C4-2B (cell line): ENCODE measurements around the gene SLC9C2.
"Not testable (repeated sequence)": the region's sequence is repeated elsewhere in the genome, so short reads cannot be mapped to it uniquely, and the experiment has no call there.

Experiments
- H3K27ac ChIP-seq: fragments of 450-650 bp; 2 replicates; pipeline ENCODE4 v1.5.1; 2017
- ZFX ChIP-seq: fragments of 450-650 bp; IDR thresholded peaks from 2 replicates; pipeline ENCODE4 v1.6.1; 2017
- TF ChIP-seq, protein P1 (sequence below): fragments of 450-650 bp; conservative IDR thresholded peaks from 2 replicates; pipeline ENCODE4 v1.5.1; 2017; ENCODE audit warnings: mild to moderate bottlenecking

The SLC9C2 gene

DNA sequence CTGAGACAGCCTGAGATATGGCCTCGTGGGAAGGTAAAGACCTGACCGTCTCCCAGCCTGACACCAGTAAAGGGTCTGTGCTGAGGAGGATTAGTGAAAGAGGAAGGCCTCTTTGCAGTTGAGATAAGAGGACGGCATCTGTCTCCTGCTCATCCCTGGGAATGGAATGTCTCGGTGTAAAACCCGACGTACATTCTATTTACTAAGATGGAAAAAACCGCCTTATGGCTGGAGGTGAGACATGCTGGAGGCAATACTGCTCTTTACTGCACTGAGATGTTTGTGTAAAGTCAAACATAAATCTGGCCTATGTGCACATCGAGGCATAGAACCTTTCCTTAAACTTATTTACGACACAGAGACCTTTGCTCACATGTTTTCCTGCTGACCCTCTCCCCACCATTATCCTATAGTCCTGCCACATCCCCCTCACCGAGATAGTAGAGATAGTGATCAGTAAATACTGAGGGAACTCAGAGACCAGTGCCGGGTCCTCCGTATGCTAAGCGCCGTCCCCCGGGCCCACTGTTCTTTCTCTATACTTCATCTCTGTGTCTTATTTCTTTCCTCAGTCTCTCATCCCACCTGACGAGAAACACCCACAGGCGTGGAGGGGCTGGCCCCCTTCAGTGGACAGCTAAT, 128.0 kb downstream of the SLC9C2 start:
- TF ChIP-seq ZFX: peak; percentile 26; the same call in 1 of the 2 replicates
- H3K27ac ChIP-seq: peak overlapping the region; percentile 100

DNA sequence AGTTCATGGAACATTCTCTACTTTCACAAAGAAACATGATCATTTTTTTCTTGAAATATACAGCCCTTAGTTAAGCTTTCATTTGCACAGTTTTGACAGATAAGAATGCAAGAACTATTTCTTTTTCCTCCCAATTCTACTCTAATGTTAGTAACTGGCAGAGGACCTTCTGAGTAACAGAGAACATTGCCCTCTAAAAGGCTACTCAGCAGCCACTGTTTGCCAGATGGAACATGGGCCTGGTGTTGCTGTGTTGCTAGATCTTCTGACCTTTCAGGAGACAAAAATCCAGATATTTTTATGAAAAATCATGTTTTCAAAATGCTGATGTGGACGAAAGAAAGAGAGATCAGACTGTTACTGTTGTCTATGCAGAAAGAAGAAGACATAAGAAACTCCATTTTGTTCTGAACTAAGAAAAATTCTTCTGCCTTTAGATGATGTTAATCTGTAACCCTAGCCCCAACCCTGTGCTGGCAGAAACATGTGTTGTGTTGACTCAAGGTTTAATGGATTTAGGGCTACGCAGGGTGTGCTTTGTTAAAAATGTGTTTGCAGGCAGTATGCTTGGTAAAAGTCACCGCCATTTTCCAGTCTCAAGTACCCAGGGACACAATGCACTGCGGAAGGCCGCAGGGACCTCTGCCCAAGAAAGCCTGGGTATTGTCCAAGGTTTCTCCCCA, 128.6 kb downstream of the SLC9C2 start:
- peak overlapping the region; percentile 100 for H3K27ac ChIP-seq
- no peak for TF ChIP-seq ZFX
- TF ChIP-seq, protein P1, sequence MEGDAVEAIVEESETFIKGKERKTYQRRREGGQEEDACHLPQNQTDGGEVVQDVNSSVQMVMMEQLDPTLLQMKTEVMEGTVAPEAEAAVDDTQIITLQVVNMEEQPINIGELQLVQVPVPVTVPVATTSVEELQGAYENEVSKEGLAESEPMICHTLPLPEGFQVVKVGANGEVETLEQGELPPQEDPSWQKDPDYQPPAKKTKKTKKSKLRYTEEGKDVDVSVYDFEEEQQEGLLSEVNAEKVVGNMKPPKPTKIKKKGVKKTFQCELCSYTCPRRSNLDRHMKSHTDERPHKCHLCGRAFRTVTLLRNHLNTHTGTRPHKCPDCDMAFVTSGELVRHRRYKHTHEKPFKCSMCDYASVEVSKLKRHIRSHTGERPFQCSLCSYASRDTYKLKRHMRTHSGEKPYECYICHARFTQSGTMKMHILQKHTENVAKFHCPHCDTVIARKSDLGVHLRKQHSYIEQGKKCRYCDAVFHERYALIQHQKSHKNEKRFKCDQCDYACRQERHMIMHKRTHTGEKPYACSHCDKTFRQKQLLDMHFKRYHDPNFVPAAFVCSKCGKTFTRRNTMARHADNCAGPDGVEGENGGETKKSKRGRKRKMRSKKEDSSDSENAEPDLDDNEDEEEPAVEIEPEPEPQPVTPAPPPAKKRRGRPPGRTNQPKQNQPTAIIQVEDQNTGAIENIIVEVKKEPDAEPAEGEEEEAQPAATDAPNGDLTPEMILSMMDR: no peak

DNA sequence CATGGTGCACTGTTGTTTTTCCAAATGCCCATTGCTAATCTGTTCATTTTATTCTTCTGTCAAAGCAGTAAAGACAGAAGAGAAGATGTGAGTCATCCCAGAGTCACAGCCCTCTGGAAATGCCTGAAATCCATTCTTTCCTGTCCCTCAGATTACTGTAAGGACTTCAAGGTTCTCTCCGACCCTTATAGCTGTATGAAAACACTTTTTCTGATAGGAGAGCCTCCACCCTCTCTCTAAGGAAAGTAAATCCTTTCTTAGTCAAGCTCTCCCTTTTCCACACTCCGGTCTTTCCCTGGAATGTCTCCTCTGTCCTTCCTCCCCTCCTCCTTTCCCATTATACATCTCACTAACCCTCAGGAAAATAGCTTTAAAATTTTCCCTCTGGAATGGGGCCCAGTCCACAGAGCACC, 129.3 kb downstream of the SLC9C2 start:
- H3K27ac ChIP-seq: peak overlapping the region; percentile 100; the same call in 1 of the 2 replicates
- TF ChIP-seq, protein P1: no peak
- no peak for TF ChIP-seq ZFX

DNA sequence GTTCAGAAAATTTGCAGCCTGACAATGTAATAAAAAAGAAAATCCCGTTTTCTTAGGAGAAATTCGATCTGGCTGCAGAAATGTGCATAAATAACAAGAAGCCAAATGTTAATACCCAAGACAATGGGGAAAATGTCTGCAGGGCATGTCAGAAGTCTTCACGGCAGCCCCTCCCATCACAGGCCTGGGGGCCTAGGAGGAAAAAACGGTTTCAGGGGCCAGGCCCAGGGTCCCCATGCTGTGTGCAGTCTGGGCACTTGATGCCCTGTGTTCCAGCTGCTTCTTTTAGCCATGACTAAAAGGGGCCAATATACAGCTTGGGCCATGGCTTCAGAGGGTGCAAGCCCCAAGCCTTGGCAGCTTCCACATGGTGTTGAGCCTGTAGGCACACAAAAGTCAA, 132.3 kb downstream of the SLC9C2 start:
- TF ChIP-seq ZFX: no peak
- TF ChIP-seq, protein P1: no peak
- no peak overlapping the region for H3K27ac ChIP-seq

DNA sequence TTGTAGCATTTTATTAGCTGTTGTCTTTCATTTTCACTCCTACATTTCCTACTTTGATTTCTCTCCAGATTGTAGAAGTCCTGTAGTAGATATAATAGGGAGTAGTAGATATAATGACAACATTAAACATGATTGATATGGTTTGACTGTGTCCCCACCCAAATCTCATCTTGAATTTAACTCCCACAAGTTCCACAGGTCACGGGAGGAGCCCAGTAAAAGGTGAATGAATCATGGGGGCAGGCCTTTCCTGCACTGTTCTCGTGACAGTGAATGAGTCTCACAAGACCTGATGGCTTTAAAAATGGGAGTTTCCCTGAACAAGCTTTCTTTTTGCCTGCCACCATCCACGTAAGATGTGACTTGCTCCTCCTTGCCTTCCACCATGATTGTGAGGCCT, 133.2 kb downstream of the SLC9C2 start:
- TF ChIP-seq, protein P1: no peak
- no peak for TF ChIP-seq ZFX

DNA sequence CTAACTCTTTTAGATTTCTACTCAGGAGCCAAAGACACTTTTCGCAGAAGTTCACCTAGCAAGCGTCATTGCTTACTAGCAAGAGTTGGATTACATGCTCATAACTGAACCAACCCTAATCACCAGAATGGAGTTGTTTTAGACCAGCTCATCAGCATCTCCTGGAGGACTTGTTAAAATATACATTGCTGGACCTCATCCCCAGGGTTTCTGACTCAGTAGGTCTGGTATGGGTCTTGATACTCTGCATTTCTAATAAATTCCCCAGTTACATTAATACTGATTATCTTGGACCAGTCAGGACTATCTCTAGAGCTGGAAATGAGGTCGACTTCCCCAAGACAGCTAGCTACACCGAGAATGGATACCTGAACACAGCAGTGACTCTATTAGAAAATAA, 135.4 kb downstream of the SLC9C2 start:
- TF ChIP-seq, protein P1: no peak
- no peak for TF ChIP-seq ZFX

More for the DNA sequence above, 133.2 kb downstream of the SLC9C2 start:
- no peak overlapping the region for H3K27ac ChIP-seq

DNA sequence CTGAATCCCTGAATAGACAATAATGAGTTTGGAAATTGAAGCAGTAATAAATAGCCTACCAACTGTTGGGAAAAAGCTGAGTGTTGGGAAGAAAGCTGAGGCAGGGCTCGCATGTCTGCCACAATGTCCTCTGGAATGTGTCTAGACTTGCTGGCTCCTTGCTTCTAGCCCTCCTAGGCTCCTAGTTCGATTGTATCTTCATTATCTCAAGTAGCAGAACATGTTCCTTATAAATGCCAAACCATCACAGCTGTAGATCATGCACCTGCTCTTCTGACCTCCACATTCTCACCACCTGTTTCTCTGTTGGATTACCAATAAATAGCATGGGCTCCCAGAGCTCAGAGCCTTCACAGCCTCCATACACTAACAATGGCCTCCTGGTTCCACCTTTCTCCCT, 138.7 kb downstream of the SLC9C2 start:
- H3K27ac ChIP-seq: not testable (repeated sequence)

More for the DNA sequence above, 135.4 kb downstream of the SLC9C2 start:
- no peak overlapping the region for H3K27ac ChIP-seq

DNA sequence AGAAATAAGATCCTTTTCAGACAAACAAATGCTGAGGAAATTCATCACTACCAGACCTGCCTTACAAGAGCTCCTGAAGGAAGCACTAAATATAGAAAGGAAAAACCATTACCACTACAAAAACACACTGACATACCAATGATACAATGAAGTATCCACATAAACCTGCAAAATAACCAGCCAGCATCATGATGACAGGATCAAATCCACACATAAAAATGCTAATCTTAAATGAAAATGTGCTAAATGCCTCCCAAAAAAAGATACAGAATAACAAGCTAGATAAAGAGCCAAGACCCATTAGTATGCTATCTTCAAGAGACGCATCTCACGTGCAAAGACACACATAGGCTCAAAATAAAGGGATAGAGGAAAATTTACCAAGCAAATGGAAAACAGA, 140.2 kb downstream of the SLC9C2 start:
- not testable (repeated sequence) for H3K27ac ChIP-seq

DNA sequence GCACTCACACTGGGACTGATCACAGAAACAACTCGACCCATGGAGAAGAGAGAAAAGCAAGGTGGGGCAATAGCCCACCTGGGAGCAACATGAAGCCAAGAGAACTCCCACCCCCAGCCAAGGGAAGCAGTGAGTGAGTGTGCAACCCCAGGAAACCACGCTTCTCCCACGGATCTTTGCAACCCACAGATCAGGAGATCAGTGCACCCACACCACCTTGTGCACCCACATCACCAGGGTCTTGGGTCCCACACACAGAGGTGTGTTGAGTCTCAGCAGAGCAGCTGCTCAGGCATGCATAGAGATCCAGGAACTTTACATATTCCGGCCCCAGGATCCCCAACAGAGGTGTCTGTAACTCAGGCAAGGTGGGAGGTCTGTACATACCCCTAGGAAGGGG, 143.0 kb downstream of the SLC9C2 start:
- no peak for TF ChIP-seq ZFX
- no peak overlapping the region for H3K27ac ChIP-seq
